T-cell (primary cell): ENCODE data around the gene WNK2. TPM values are rescaled to one million over a fixed set of nuclear protein-coding genes. Genes with fewer than 3 reads are reported as not detected.

Experiments used
- ATAC-seq, 4 experiments: fragments of 200-7000 bp in 3 of 4; fragments of 150-1000 bp in 1 of 4; cut with Tn5 transposase; replicated peaks in 1 of 4; 1 replicate in 3 of 4; 2 replicates in 1 of 4; pipeline ENCODE4 v1.10.0; 2021; ENCODE audit warnings: moderate library complexity in 3 of 4, mild to moderate bottlenecking in 2 of 4, moderate number of reproducible peaks in 1 of 4
- CTCF ChIA-PET, 2 donors: fragments of 300-600 bp; sonication (Branson Sonifier 250); formaldehyde crosslinking; loops; one replicate each; lab custom pipeline; 2022; ENCODE audit warnings: antibody characterized with exemption in 2 of 2; lab: Charles Lee
- POLR2A ChIA-PET, 2 donors: fragments of 300-600 bp; sonication (Branson Sonifier 250); formaldehyde crosslinking; loops; one replicate each; lab custom pipeline; 2022; ENCODE audit warnings: antibody characterized with exemption in 2 of 2; lab: Charles Lee
- DNase-seq, 35 experiments: peaks; one replicate each; pipeline versions ENCODE4 v3.0.0 to v3.0.0-alpha.2; 2013 to 2023
- H3K27ac ChIP-seq: one replicate; pipeline ENCODE4 v1.5.1; 2013; ENCODE audit warnings: low read length
- H3K27me3 ChIP-seq, 2 experiments: replicated peaks in 1 of 2; 1 replicate in 1 of 2; 2 replicates in 1 of 2; pipeline versions ENCODE4 v1.6.1 to v1.7.0; 2013; ENCODE audit warnings: low read length in 1 of 2, mixed read lengths in 1 of 2; ENCODE audit not compliant: control insufficient read depth in 2 of 2, insufficient read depth in 2 of 2; ENCODE audit errors: extremely low read depth in 1 of 2
- H3K36me3 ChIP-seq, 2 donors: 1 replicate in 1 of 2; 2 replicates in 1 of 2; pipeline versions ENCODE4 v1.6.1 to v1.7.0; 2013; ENCODE audit warnings: low read length in 1 of 2; ENCODE audit not compliant: control insufficient read depth in 2 of 2, insufficient read depth in 1 of 2; ENCODE audit errors: extremely low read depth in 1 of 2
- H3K4me1 ChIP-seq, 2 experiments: 1 replicate in 1 of 2; 2 replicates in 1 of 2; pipeline versions ENCODE4 v1.6.1 to v1.7.0; 2013; ENCODE audit warnings: low read length in 2 of 2, mixed read lengths in 1 of 2; ENCODE audit not compliant: insufficient read depth in 2 of 2, control insufficient read depth in 1 of 2; ENCODE audit errors: extremely low read depth in 1 of 2
- H3K4me3 ChIP-seq, 2 donors: 1 replicate in 1 of 2; 2 replicates in 1 of 2; pipeline versions ENCODE4 v1.5.1 to v1.7.0; 2013; ENCODE audit warnings: mild to moderate bottlenecking in 2 of 2, low read length in 1 of 2, moderate library complexity in 1 of 2; ENCODE audit not compliant: control insufficient read depth in 1 of 2; ENCODE audit errors: extremely low read depth in 1 of 2
- H3K9me3 ChIP-seq: 2 replicates; pipeline ENCODE4 v1.7.0; 2013
- H3K27ac Mint-ChIP-seq, 2 donors: one replicate each; pipeline ENCODE4 v1.8.0; 2020 to 2021; ENCODE audit warnings: mild to moderate bottlenecking in 2 of 2, mixed read lengths in 2 of 2
- H3K27me3 Mint-ChIP-seq, 2 donors: one replicate each; pipeline ENCODE4 v1.8.0; 2021 to 2022; ENCODE audit warnings: mixed read lengths in 2 of 2
- H3K36me3 Mint-ChIP-seq: one replicate; pipeline ENCODE4 v1.8.0; 2021; ENCODE audit warnings: mixed read lengths
- H3K4me1 Mint-ChIP-seq, 3 donors: one replicate each; pipeline ENCODE4 v1.8.0; 2020 to 2022; ENCODE audit warnings: mixed read lengths in 3 of 3, mild to moderate bottlenecking in 1 of 3
- H3K4me3 Mint-ChIP-seq, 3 donors: one replicate each; pipeline ENCODE4 v1.8.0; 2020 to 2022; ENCODE audit warnings: mild to moderate bottlenecking in 3 of 3, mixed read lengths in 3 of 3, moderate library complexity in 3 of 3
- H3K9me3 Mint-ChIP-seq, 3 donors: one replicate each; pipeline ENCODE4 v1.8.0; 2020 to 2022; ENCODE audit warnings: mixed read lengths in 3 of 3
- WGBS: methylation state at CpG from one replicate; pipeline ENCODE4 v1.1.5; 2013; ENCODE audit warnings: missing lambda C conversion rate; ENCODE audit not compliant: insufficient coverage; 5-methylcytosine and 5-hydroxymethylcytosine counted together
- total RNA-seq, 35 experiments: library from RNA in 6 of 35; stranded (reverse) in 6 of 35; fragments of 120-200 nt in 1 of 35; gene quantifications; one replicate each; pipeline versions ENCODE4 v1.2.1 to v1.2.4 and lab custom pipeline; 2013 to 2026

WNK2 gene
- total RNA-seq, 5 donors from 2014 or later (not counting 1 experiment from before 2014, with no cell fraction given), result 0.12 to 0.95 (median 0.48) TPM

GRCh38 chr9:93183131-93183662 lies 742 bp upstream of the WNK2 start:
- Histone ChIP-seq H3K4me1 (peaks cover 3 to 15% of the 10 kb centered on the region in 2 experiments), H3K27ac (no peak overlapping the region), H3K36me3 (no peaks in the 10 kb centered on the region), H3K4me3 (peak overlapping the region; percentile 43 to 66), H3K9me3 (no peaks in the 10 kb centered on the region), H3K27me3 (peaks cover 9 to 71% of the 10 kb centered on the region in 2 experiments)
- no peak for ATAC-seq
- Mint-ChIP-seq H3K27me3 (peaks cover 19 to 54% of the 10 kb centered on the region in 2 donors), H3K4me3 (peak overlapping the region; percentile 70 to 75 (median 75)), H3K36me3 (no peaks in the 10 kb centered on the region), H3K4me1 (peaks cover 0 to 13% (median 9%) of the 10 kb centered on the region in 3 donors), H3K27ac (no peak overlapping the region), H3K9me3 (no peaks in the 10 kb centered on the region)
- WGBS, result 82% methylated on average over 3 of the region's 5 CpGs
- ChIA-PET POLR2A (no interaction called here), CTCF (no interaction called here)
- no peak for DNase-seq

- H3K27ac ChIP-seq, result no peak overlapping the region
- Mint-ChIP-seq H3K27me3 (peaks cover 19 to 53% of the 10 kb centered on the region in 2 donors), H3K27ac (no peak overlapping the region), H3K9me3 (no peaks in the 10 kb centered on the region), H3K4me1 (peaks cover 0 to 13% (median 9%) of the 10 kb centered on the region in 3 donors), H3K36me3 (no peaks in the 10 kb centered on the region), H3K4me3 (peak overlapping the region; percentile 64 to 72 (median 69))
- ChIA-PET POLR2A (no interaction called here), CTCF (no interaction called here)
- peak overlapping the region; percentile 38 to 60 for H3K4me3 ChIP-seq
- H3K27me3 ChIP-seq, result peaks cover 9 to 71% of the 10 kb centered on the region in 2 experiments
- H3K36me3 ChIP-seq, result no peaks in the 10 kb centered on the region
- DNase-seq, result peak in 6 of 35 experiments; percentile 5 to 21 (median 16)
- H3K9me3 ChIP-seq, result no peaks in the 10 kb centered on the region
- WGBS, result 6% methylated on average over 97 of the region's 97 CpGs
- ATAC-seq, result peak; percentile 41 to 50 (median 46)
- peaks cover 3 to 15% of the 10 kb centered on the region in 2 experiments for H3K4me1 ChIP-seq
Observed at GRCh38 chr9:93184432-93185265, 710 bp downstream of the WNK2 start.

- ChIA-PET POLR2A (no interaction called here), CTCF (no interaction called here)
- H3K36me3 Mint-ChIP-seq, result no peaks in the 10 kb centered on the region
- H3K27ac ChIP-seq, result no peak overlapping the region
- peaks cover 11 to 44% of the 10 kb centered on the region in 2 donors for H3K27me3 Mint-ChIP-seq
- no peaks in the 10 kb centered on the region for H3K36me3 ChIP-seq
- H3K4me3 ChIP-seq, result no peak overlapping the region
- DNase-seq, result peak in 1 of 35 experiments; percentile 6
- no peaks in the 10 kb centered on the region for H3K9me3 ChIP-seq
- 65% methylated on average over 61 of the region's 61 CpGs for WGBS
- H3K27ac Mint-ChIP-seq, result no peak overlapping the region
- peaks cover 9 to 72% of the 10 kb centered on the region in 2 experiments for H3K27me3 ChIP-seq
- no peak for ATAC-seq
- peak overlapping the region; percentile 53 to 65 (median 56) for H3K4me3 Mint-ChIP-seq
- peaks cover 3 to 15% of the 10 kb centered on the region in 2 experiments for H3K4me1 ChIP-seq
- peaks cover 0 to 13% (median 9%) of the 10 kb centered on the region in 3 donors for H3K4me1 Mint-ChIP-seq
- no peaks in the 10 kb centered on the region for H3K9me3 Mint-ChIP-seq
Observed at GRCh38 chr9:93185266-93186214, 1.6 kb downstream of the WNK2 start.

- H3K4me3 Mint-ChIP-seq, result peak overlapping the region; percentile 53 to 65 (median 56)
- POLR2A ChIA-PET, result no interaction called here
- peaks cover 9 to 66% of the 10 kb centered on the region in 2 experiments for H3K27me3 ChIP-seq
Observed at GRCh38 chr9:93186215-93186945, 2.4 kb downstream of the WNK2 start.

GRCh38 chr9:93187047-93187446 lies 3.1 kb downstream of the WNK2 start:
- no peak overlapping the region for H3K4me3 Mint-ChIP-seq
- H3K36me3 Mint-ChIP-seq, result no peaks in the 10 kb centered on the region
- H3K4me3 ChIP-seq, result no peak overlapping the region
- ChIA-PET POLR2A (no interaction called here), CTCF (no interaction called here)
- DNase-seq (no peak), ATAC-seq (no peak)
- H3K27me3 Mint-ChIP-seq, result peaks cover 5 to 29% of the 10 kb centered on the region in 2 donors
- H3K9me3 Mint-ChIP-seq, result no peaks in the 10 kb centered on the region
- H3K36me3 ChIP-seq, result no peaks in the 10 kb centered on the region
- H3K27me3 ChIP-seq, result peaks cover 9 to 60% of the 10 kb centered on the region in 2 experiments
- 70% methylated on average over 8 of the region's 9 CpGs for WGBS
- H3K9me3 ChIP-seq, result no peaks in the 10 kb centered on the region
- H3K27ac ChIP-seq, result no peak overlapping the region
- peaks cover 3 to 15% of the 10 kb centered on the region in 2 experiments for H3K4me1 ChIP-seq
- H3K4me1 Mint-ChIP-seq, result peaks cover 0 to 13% (median 9%) of the 10 kb centered on the region in 3 donors
- H3K27ac Mint-ChIP-seq, result peak overlapping the region in 1 of 2 donors; percentile 16

More at GRCh38 chr9:93186215-93186945, 2.4 kb downstream of the WNK2 start:
- CTCF ChIA-PET, result no interaction called here
- Mint-ChIP-seq H3K27ac (no peak overlapping the region), H3K27me3 (peaks cover 5 to 35% of the 10 kb centered on the region in 2 donors), H3K9me3 (no peaks in the 10 kb centered on the region), H3K36me3 (no peaks in the 10 kb centered on the region), H3K4me1 (peaks cover 0 to 13% (median 9%) of the 10 kb centered on the region in 3 donors)
- H3K27ac ChIP-seq, result no peak overlapping the region
- WGBS, result 82% methylated on average over 12 of the region's 16 CpGs
- H3K9me3 ChIP-seq, result no peaks in the 10 kb centered on the region
- H3K4me1 ChIP-seq, result peaks cover 3 to 15% of the 10 kb centered on the region in 2 experiments
- H3K36me3 ChIP-seq, result no peaks in the 10 kb centered on the region
- no peak for DNase-seq
- no peak overlapping the region for H3K4me3 ChIP-seq
- no peak for ATAC-seq
